Keratinocyte (primary cell): ENCODE measurements around the gene BCAS3. TPM values are rescaled to one million over a fixed set of nuclear protein-coding genes. Genes with fewer than 3 reads are reported as not detected.

Experiments used
- DNase-seq: peaks from one replicate; pipeline ENCODE4 v3.0.0-alpha.2; 2011; ENCODE audit warnings: low read depth, missing footprints, low spot score
- FAIRE-seq: peaks from 2 replicates; lab custom pipeline; 2011; peaks lifted over from hg19 to GRCh38; lab: Jason Lieb, UNC
- H2AFZ ChIP-seq: 2 replicates; pipeline ENCODE4 v1.6.0; 2012; ENCODE audit warnings: low read length, control low read depth, inconsistent platforms; ENCODE audit not compliant: control insufficient read depth
- H3K27ac ChIP-seq: 2 replicates; pipeline ENCODE4 v1.5.1; 2011; ENCODE audit warnings: low read length; ENCODE audit not compliant: control insufficient read depth, insufficient read depth
- H3K27me3 ChIP-seq: 3 replicates; pipeline ENCODE4 v1.6.0; 2011; ENCODE audit warnings: low read length; ENCODE audit not compliant: control insufficient read depth, insufficient read depth; ENCODE audit errors: extremely low read depth
- H3K36me3 ChIP-seq, 2 experiments: 2 replicates in 1 of 2; 3 replicates in 1 of 2; pipeline ENCODE4 v1.5.1; 2011; ENCODE audit warnings: low read length in 2 of 2, mild to moderate bottlenecking in 1 of 2; ENCODE audit not compliant: control insufficient read depth in 2 of 2, insufficient read depth in 2 of 2; ENCODE audit errors: extremely low read depth in 1 of 2
- H3K4me1 ChIP-seq: 3 replicates; pipeline ENCODE4 v1.5.1; 2011; ENCODE audit warnings: low read length; ENCODE audit not compliant: control insufficient read depth, insufficient read depth; ENCODE audit errors: extremely low read depth
- H3K4me2 ChIP-seq: 3 replicates; pipeline ENCODE4 v1.6.0; 2011; ENCODE audit warnings: low read depth, low read length; ENCODE audit not compliant: control insufficient read depth, insufficient read depth; ENCODE audit errors: extremely low read depth
- H3K4me3 ChIP-seq, 3 experiments: fragments of 200-600 bp in 1 of 3; sonication (generic) in 1 of 3; 2 replicates in 2 of 3; 3 replicates in 1 of 3; pipeline ENCODE4 v1.5.1; 2011 to 2016; ENCODE audit warnings: low read length in 3 of 3, mild to moderate bottlenecking in 3 of 3, control low read depth in 2 of 3, inconsistent platforms in 1 of 3, low read depth in 1 of 3, mixed read lengths in 1 of 3, mixed run types in 1 of 3, moderate library complexity in 1 of 3; ENCODE audit not compliant: control insufficient read depth in 2 of 3, insufficient read depth in 2 of 3; ENCODE audit errors: extremely low read depth in 1 of 3
- H3K79me2 ChIP-seq: 2 replicates; pipeline ENCODE4 v1.6.0; 2012; ENCODE audit warnings: low read length; ENCODE audit not compliant: control insufficient read depth, insufficient read depth
- H3K9ac ChIP-seq: 3 replicates; pipeline ENCODE4 v1.6.0; 2011; ENCODE audit warnings: low read length; ENCODE audit not compliant: control insufficient read depth, insufficient read depth; ENCODE audit errors: extremely low read depth
- H3K9me1 ChIP-seq: 3 replicates; pipeline ENCODE4 v1.6.0; 2011; ENCODE audit warnings: low read length; ENCODE audit not compliant: control insufficient read depth, insufficient read depth; ENCODE audit errors: extremely low read depth
- H3K9me3 ChIP-seq: 2 replicates; pipeline ENCODE4 v1.5.1; 2012; ENCODE audit warnings: low read depth, low read length; ENCODE audit not compliant: control insufficient read depth
- H4K20me1 ChIP-seq: 3 replicates; pipeline ENCODE4 v1.6.0; 2011; ENCODE audit warnings: low read length; ENCODE audit not compliant: control insufficient read depth, insufficient read depth; ENCODE audit errors: extremely low read depth
- EZH2 ChIP-seq: IDR thresholded peaks from one replicate; pipeline ENCODE4 v1.6.1; 2012; ENCODE audit warnings: inconsistent platforms, mild to moderate bottlenecking, low read length, moderate library complexity
- dilution Hi-C: fragments of 300-500 bp; cut with MboI; formaldehyde crosslinking; loops from one replicate; pipeline ENCODE4 v1.7.0; 2020; ENCODE audit warnings: low sequenced_read_pairs; ENCODE audit not compliant: extremely low pct_ligation_motif_present
- polyA plus RNA-seq, 5 experiments: library from polyadenylated mRNA; depleted of rRNA in 3 of 5; stranded (reverse) in 3 of 5; stranded (forward) in 1 of 5; unstranded in 1 of 5; fragments of >200 nt; gene quantifications; 1 replicate in 1 of 5; 2 replicates in 3 of 5; 3 replicates in 1 of 5; pipeline versions ENCODE4 v1.2.1 to v1.2.3, GENCODE V29; 2011 to 2012; ENCODE audit warnings: missing spikeins in 2 of 5, low read depth in 1 of 5, low replicate concordance in 1 of 5
- TF ChIP-seq, protein P1 (sequence below), 3 experiments: IDR thresholded peaks in 1 of 3; conservative IDR thresholded peaks in 1 of 3; optimal IDR thresholded peaks in 1 of 3; 2 replicates in 2 of 3; 3 replicates in 1 of 3; pipeline versions ENCODE3 to v1.5.1; 2011; ENCODE audit warnings: low read length in 3 of 3, mild to moderate bottlenecking in 3 of 3, moderate library complexity in 2 of 3, control low read depth in 1 of 3, inconsistent platforms in 1 of 3; ENCODE audit not compliant: insufficient read depth in 2 of 3; ENCODE audit errors: extremely low read depth in 1 of 3

Gene BCAS3
- polyA plus RNA-seq, 1 donor (not counting 4 experiments of a cell fraction or from before 2014, with no cell fraction given) = 11.8 TPM

DNA sequence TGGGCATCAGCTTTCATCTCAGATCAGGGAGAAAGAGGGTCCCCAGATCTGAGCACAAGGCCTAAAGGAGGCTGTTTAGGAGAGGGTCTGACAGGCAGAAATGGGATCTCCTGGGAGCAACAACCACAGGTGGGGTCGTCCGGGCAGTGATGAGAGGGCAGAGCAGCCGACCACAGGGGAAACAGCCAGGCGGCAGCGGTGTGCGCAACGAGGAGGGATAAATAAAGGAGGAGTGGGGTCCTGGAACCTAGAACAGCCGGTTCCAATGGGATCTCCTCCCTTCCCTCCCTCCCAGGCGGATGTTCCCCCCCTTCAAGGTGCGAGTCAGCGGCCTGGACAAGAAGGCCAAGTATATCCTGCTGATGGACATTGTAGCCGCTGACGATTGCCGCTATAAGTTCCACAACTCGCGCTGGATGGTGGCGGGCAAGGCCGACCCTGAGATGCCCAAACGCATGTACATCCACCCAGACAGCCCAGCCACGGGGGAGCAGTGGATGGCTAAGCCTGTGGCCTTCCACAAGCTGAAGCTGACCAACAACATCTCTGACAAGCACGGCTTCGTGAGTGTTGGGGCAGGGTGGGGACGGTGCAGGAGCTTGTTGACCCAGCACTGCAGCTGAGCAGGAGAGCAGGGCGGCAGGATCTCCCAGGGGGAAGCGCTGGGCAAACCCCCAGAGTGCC, 723.9 kb downstream of the BCAS3 start:
- H3K27ac ChIP-seq = no peak overlapping the region
- H3K9me3 ChIP-seq = no peaks in the 10 kb centered on the region
- no peaks in the 10 kb centered on the region for H3K9me1 ChIP-seq
- no peak for FAIRE-seq
- no peak overlapping the region for H3K4me2 ChIP-seq
- H3K79me2 ChIP-seq = no peaks in the 10 kb centered on the region
- dilution Hi-C loops = no loop called here
- no peak overlapping the region for H3K9ac ChIP-seq
- TF ChIP-seq, protein P1, sequence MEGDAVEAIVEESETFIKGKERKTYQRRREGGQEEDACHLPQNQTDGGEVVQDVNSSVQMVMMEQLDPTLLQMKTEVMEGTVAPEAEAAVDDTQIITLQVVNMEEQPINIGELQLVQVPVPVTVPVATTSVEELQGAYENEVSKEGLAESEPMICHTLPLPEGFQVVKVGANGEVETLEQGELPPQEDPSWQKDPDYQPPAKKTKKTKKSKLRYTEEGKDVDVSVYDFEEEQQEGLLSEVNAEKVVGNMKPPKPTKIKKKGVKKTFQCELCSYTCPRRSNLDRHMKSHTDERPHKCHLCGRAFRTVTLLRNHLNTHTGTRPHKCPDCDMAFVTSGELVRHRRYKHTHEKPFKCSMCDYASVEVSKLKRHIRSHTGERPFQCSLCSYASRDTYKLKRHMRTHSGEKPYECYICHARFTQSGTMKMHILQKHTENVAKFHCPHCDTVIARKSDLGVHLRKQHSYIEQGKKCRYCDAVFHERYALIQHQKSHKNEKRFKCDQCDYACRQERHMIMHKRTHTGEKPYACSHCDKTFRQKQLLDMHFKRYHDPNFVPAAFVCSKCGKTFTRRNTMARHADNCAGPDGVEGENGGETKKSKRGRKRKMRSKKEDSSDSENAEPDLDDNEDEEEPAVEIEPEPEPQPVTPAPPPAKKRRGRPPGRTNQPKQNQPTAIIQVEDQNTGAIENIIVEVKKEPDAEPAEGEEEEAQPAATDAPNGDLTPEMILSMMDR (optimal IDR thresholded peaks at IDR 0.05 in 1 of 3, IDR thresholded peaks at IDR 0.05 in 1 of 3, conservative IDR thresholded peaks at IDR 0.05 in 1 of 3; ENCODE audit: extremely low read depth in 1 of 3, insufficient read depth in 2 of 3, low read length in 3 of 3) = no peak
- peak; percentile 81 for TF ChIP-seq EZH2
- H3K4me3 ChIP-seq = no peak overlapping the region
- H3K27me3 ChIP-seq = peaks cover 95% of the 10 kb centered on the region
- H4K20me1 ChIP-seq = peaks cover 6% of the 10 kb centered on the region
- H3K4me1 ChIP-seq = peaks cover 11% of the 10 kb centered on the region
- DNase-seq = no peak
- no peaks in the 10 kb centered on the region for H3K36me3 ChIP-seq
- H2AFZ ChIP-seq = no peak overlapping the region

DNA sequence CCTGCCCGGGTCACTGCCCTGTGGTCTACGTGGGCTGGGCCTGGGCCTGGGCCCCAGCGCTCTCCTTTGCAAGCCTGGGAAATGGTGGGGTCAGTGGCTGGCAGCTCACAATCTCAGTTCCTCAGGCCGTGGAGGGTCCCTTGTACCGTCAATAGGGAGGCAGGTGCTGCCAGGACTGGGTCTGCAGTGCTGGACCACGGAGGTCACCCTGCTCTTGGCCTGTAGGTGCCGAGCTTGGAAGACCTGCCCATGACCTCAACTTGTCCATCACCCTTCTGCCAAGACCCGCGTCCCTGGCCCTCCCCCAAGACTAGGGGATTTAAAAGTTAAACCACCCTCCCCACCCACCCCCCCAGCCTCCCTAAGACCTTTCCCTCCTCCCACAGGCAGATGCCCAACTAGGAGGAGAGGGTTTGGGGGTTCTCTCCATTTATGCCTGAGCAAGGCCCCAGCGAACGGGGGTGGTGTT, 724.5 kb downstream of the BCAS3 start:
- Histone ChIP-seq H3K9me1 (no peaks in the 10 kb centered on the region), H3K4me3 (no peak overlapping the region), H2AFZ (no peak overlapping the region), H4K20me1 (peaks cover 6% of the 10 kb centered on the region), H3K9me3 (no peaks in the 10 kb centered on the region), H3K4me2 (no peak overlapping the region), H3K27me3 (peaks cover 94% of the 10 kb centered on the region), H3K4me1 (peaks cover 11% of the 10 kb centered on the region), H3K27ac (no peak overlapping the region), H3K79me2 (no peaks in the 10 kb centered on the region), H3K9ac (no peak overlapping the region), H3K36me3 (no peaks in the 10 kb centered on the region)
- DNase-seq = no peak
- no peak for FAIRE-seq
- dilution Hi-C loops = no loop called here
- no peak for TF ChIP-seq EZH2
- TF ChIP-seq, protein P1 (optimal IDR thresholded peaks at IDR 0.05 in 1 of 3, IDR thresholded peaks at IDR 0.05 in 1 of 3, conservative IDR thresholded peaks at IDR 0.05 in 1 of 3; ENCODE audit: extremely low read depth in 1 of 3, insufficient read depth in 2 of 3, low read length in 3 of 3) = no peak
